Measurements from ENCODE around the gene PLEKHA7. TPM values are rescaled to one million over a fixed set of nuclear protein-coding genes. Genes with fewer than 3 reads are reported as not detected.
"Not testable (repeated sequence)": the region's sequence is repeated elsewhere in the genome, so short reads cannot be mapped to it uniquely, and the experiment has no call there.

Gene PLEKHA7
- total RNA-seq, 6 donors from 2014 or later = 27.5 to 87.0 (median 48.6) TPM

GRCh38 chr11:17036666-17037658 lies 22.7 kb upstream of the PLEKHA7 start:
- Histone ChIP-seq H3K27me3 (no peaks in the 10 kb centered on the region), H3K9me3 (no peaks in the 10 kb centered on the region), H3K4me1 (no peaks in the 10 kb centered on the region), H3K36me3 (no peaks in the 10 kb centered on the region), H3K27ac (no peak overlapping the region), H3K4me3 (no peak overlapping the region)
- WGBS, 2 donors = 87 to 96% methylated on average over 3 to 6 of the region's 6 CpGs
- DNase-seq (no peak), ATAC-seq (ENCODE audit: low FRiP score in 2 of 2) (peak in 1 of 2 donors; percentile 43)
- no peak for TF ChIP-seq POLR2AphosphoS5 (IDR thresholded peaks at IDR 0.05)

DNA sequence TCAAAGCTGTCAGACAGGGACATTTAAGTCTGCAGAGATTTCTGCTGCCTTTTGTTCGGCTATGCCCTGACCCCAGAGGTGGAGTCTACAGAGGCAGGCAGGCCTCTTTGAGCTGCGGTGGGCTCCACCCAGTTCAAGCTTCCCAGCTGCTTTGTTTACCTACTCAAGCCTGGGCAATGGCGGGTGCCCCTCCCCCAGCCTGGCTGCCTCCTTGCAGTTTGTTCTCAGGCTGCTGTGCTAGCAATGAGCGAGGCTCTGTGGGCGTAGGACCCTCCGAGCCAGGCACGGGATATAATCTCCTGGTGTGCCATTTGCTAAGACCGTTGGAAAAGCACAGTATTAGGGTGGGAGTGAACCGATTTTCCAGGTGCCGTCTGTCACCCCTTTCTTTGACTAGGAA lies 19.8 kb upstream of the PLEKHA7 start:
- H3K36me3 ChIP-seq; H3K9me3 ChIP-seq; H3K4me1 ChIP-seq; H3K27me3 ChIP-seq; H3K4me3 ChIP-seq; H3K27ac ChIP-seq; ATAC-seq (ENCODE audit: low FRiP score in 2 of 2); DNase-seq: not testable (repeated sequence)
- WGBS, 2 donors = 97 to 100% methylated on average over 2 to 9 of the region's 10 CpGs

DNA sequence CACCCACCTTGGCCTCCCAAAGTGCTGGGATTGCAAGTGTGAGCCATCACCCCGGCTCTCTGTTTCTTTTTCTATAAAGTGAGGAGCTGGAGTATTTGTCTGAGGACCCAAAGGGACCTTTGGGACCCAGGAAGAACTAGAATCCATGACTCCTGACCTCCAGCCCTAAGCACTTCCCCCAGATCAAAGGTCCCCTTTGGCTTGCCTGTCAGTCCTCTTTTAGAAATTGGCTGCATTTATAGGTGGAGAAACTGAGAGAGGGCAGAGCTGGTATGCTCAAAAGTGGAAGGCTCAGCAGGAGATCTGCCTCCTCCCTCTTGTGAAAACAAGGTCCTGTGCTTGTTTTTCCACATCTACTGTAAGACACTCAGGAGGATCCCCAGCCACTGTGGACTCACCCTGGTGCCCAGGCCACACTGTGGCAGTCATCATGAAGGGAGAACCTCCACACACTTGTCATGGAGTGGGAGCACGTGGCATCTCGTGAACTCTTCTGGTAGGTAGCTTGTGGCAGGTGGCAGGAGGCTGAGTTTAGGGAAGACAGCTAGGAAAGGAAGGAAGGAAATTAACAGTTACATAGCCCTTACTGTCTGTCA lies 12.4 kb upstream of the PLEKHA7 start:
- no peak for TF ChIP-seq EP300 (IDR thresholded peaks at IDR 0.05)
- TF ChIP-seq POLR2A (IDR thresholded peaks at IDR 0.05) = no peak
- no peak for TF ChIP-seq CTCF (IDR thresholded peaks at IDR 0.05)
- no peak for TF ChIP-seq POLR2AphosphoS5 (IDR thresholded peaks at IDR 0.05)
- DNase-seq = no peak
- no peaks in the 10 kb centered on the region for H3K27me3 ChIP-seq
- H3K4me3 ChIP-seq = no peak overlapping the region
- no peak overlapping the region for H3K27ac ChIP-seq
- ATAC-seq (ENCODE audit: low FRiP score in 2 of 2) = no peak
- H3K36me3 ChIP-seq = no peaks in the 10 kb centered on the region
- no peaks in the 10 kb centered on the region for H3K9me3 ChIP-seq
- 73 to 84% methylated on average over 3 of the region's 3 CpGs for WGBS, 2 donors
- no peaks in the 10 kb centered on the region for H3K4me1 ChIP-seq

DNA sequence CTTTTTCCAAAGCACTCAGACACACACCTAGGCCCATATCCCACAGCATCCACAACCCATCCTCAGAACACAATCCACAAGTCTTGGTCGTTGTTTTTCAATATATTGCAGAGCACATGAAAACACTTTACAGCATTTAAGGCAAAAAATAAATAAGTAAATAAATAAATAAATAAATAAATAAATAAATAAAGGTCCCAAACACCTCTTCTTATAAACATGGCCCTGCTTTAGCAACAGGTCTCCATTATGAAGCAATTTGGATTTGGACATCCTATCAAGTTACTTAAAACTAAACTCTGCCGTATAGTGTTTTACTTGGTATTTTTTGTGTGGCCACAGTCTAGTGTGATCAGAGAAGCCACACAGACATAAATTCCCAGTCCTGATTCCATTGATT lies 10.7 kb upstream of the PLEKHA7 start:
- Histone ChIP-seq H3K27me3 (no peaks in the 10 kb centered on the region), H3K4me1 (no peaks in the 10 kb centered on the region), H3K36me3 (no peaks in the 10 kb centered on the region), H3K4me3 (no peak overlapping the region), H3K27ac (no peak overlapping the region), H3K9me3 (no peaks in the 10 kb centered on the region)
- TF ChIP-seq POLR2AphosphoS5 (IDR thresholded peaks at IDR 0.05) = no peak
- TF ChIP-seq POLR2A (IDR thresholded peaks at IDR 0.05) = no peak
- no peak for TF ChIP-seq CTCF (IDR thresholded peaks at IDR 0.05)
- no peak for TF ChIP-seq EP300 (IDR thresholded peaks at IDR 0.05)
- DNase-seq (no peak), ATAC-seq (ENCODE audit: low FRiP score in 2 of 2) (no peak)
- 87 to 93% methylated on average over 2 of the region's 2 CpGs for WGBS, 2 donors

- no peak overlapping the region for H3K4me3 ChIP-seq
- H3K27ac ChIP-seq = no peak overlapping the region
- 88 to 90% methylated on average over 8 of the region's 8 CpGs for WGBS, 2 donors
- DNase-seq (no peak), ATAC-seq (ENCODE audit: low FRiP score in 2 of 2) (no peak)
- no peaks in the 10 kb centered on the region for H3K27me3 ChIP-seq
- TF ChIP-seq POLR2AphosphoS5 (IDR thresholded peaks at IDR 0.05) (no peak), EP300 (IDR thresholded peaks at IDR 0.05) (no peak), CTCF (IDR thresholded peaks at IDR 0.05) (no peak), POLR2A (IDR thresholded peaks at IDR 0.05) (no peak)
- no peaks in the 10 kb centered on the region for H3K4me1 ChIP-seq
- H3K36me3 ChIP-seq = no peaks in the 10 kb centered on the region
- H3K9me3 ChIP-seq = no peaks in the 10 kb centered on the region
Measured at GRCh38 chr11:17021511-17021910, 7.3 kb upstream of the PLEKHA7 start.

Data from upper lobe of left lung (tissue), 6 donors.